OCI-LY1 (cell line): ENCODE data around the gene YKT6.

Experiments used
- CTCF ChIP-seq: fragments of 200-600 bp; sonication (generic), shearing (Covaris generic); IDR thresholded peaks from 2 replicates; pipeline ENCODE4 v1.5.1; 2017; ENCODE audit warnings: mild to moderate bottlenecking, antibody characterized with exemption, low read length, moderate library complexity, mixed read lengths
- EZH2 ChIP-seq: fragments of 200-600 bp; sonication (generic), shearing (Covaris generic); IDR thresholded peaks from 2 replicates; pipeline ENCODE4 v1.8.0; 2017; ENCODE audit warnings: borderline replicate concordance, mixed run types, mild to moderate bottlenecking, antibody characterized with exemption, low read length, moderate library complexity, mixed read lengths

DNA sequence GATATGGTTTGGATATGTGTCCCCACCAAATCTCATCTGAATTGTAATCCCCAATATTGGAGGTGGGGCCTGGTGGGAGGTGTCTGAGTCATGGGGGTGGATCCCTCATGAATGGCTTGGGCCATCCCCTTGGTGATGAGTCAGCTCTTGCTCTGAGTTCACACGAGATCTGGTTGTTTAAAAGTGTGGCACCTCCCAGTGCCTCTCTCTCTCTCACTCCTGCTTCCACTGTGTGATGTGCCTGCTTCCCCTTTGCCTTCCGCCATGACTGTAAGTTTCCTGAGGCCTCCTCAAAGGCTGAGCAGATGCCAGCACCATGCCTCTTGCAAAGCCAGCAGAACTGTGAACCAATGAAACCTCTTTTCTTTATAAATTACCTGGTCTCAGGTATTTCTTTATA lies 6.7 kb upstream of the YKT6 start:
- TF ChIP-seq CTCF (no peak), EZH2 (no peak)
